Measurements from ENCODE around the gene RAI14. TPM values are rescaled to one million over a fixed set of nuclear protein-coding genes. Genes with fewer than 3 reads are reported as not detected.

RAI14 gene
- total RNA-seq, 1 donor from 2014 or later: 307 TPM

DNA sequence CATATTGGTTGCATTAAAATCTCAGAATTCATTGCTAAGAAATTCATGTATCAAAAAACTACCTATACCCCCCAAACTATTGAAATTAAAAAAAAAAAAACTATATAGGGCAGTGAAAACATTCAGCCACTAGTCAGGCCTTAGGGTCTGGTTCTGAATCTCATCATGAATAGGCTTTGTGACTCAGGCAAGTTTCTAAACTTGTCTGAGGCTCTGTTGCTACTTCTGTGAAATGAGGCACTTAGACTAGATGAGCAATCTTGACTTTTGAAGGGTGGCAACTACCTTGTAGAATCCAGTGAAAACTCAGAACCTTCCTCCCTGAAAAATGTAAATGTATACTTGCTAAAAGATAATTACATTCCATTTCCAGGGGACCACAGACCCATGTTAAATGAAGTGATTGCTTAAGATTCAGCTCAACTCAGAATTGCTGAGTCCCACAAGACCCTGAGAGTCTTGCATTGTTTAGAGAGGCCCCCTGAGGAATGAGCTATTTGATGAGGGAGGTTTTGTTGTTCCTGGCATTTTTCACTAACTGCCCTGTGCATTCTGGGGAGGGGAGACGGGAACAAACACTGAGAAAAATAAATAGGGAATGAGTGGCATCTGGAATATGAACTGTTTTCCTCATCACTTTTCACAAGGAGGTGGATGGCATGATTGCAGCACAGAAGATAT, 29.5 kb downstream of the RAI14 start:
- H3K27ac ChIP-seq (ENCODE audit: low read depth, low read length): peak overlapping the region; percentile 99
- H3K4me1 Mint-ChIP-seq (ENCODE audit: low read depth, unreplicated experiment): peaks cover 71% of the 10 kb centered on the region

DNA sequence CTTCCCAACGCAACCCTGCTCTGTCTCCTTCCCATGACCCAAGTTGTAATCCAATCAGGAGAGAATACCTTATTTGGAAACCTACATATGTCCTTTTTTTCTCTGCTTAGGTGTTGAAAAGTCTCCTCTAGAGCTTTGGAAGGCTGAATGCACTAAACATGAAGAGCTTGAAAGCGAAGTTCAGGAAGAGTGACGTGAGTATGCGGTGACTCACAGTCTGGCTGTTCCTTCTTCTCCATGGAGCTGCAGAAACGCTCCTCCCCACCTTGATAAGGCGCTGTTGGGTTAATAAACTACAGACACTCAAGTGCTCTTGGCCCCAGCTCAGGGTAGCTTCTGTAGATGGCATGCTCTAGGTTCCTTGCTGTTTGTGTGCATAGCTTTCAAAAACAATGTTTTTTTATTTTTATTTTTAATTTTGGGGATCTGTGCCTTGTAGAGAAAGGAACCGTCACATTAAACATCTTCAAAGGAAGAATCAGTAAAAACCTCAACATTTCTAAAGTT, 30.7 kb downstream of the RAI14 start:
- peak; percentile 96 for FAIRE-seq

More for the DNA sequence above, 29.5 kb downstream of the RAI14 start:
- Histone ChIP-seq H2AFZ (ENCODE audit: low read depth, low read length) (no peak overlapping the region), H3K27me3 (ENCODE audit: insufficient read depth, low read length) (no peaks in the 10 kb centered on the region), H4K20me1 (ENCODE audit: insufficient read depth, low read length) (peaks cover 15% of the 10 kb centered on the region), H3K4me3 (ENCODE audit: insufficient read depth, low read depth, low read length) (peak overlapping the region; percentile 7), H3K36me3 (ENCODE audit: insufficient read depth, low read length) (peaks cover 25% of the 10 kb centered on the region), H3K4me1 (ENCODE audit: insufficient read depth, low read length) (peaks cover 62% of the 10 kb centered on the region), H3K79me2 (ENCODE audit: insufficient read depth, low read length) (peaks cover 94% of the 10 kb centered on the region), H3K9ac (ENCODE audit: low read length) (peak overlapping the region; percentile 75), H3K9me3 (ENCODE audit: insufficient read depth, low read depth, low read length) (no peaks in the 10 kb centered on the region), H3K4me2 (ENCODE audit: low read length) (peak overlapping the region; percentile 80)
- Mint-ChIP-seq H3K27me3 (ENCODE audit: low read depth, unreplicated experiment) (no peaks in the 10 kb centered on the region), H3K27ac (ENCODE audit: unreplicated experiment) (peak overlapping the region; percentile 93), H3K9me3 (ENCODE audit: unreplicated experiment) (no peaks in the 10 kb centered on the region), H3K36me3 (ENCODE audit: low read depth, unreplicated experiment) (peaks cover 14% of the 10 kb centered on the region), H3K4me3 (ENCODE audit: unreplicated experiment) (peak overlapping the region; percentile 69)
- peak; percentile 77 for DNase-seq (ENCODE audit: low read depth)
- TF ChIP-seq, protein P1, sequence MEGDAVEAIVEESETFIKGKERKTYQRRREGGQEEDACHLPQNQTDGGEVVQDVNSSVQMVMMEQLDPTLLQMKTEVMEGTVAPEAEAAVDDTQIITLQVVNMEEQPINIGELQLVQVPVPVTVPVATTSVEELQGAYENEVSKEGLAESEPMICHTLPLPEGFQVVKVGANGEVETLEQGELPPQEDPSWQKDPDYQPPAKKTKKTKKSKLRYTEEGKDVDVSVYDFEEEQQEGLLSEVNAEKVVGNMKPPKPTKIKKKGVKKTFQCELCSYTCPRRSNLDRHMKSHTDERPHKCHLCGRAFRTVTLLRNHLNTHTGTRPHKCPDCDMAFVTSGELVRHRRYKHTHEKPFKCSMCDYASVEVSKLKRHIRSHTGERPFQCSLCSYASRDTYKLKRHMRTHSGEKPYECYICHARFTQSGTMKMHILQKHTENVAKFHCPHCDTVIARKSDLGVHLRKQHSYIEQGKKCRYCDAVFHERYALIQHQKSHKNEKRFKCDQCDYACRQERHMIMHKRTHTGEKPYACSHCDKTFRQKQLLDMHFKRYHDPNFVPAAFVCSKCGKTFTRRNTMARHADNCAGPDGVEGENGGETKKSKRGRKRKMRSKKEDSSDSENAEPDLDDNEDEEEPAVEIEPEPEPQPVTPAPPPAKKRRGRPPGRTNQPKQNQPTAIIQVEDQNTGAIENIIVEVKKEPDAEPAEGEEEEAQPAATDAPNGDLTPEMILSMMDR (IDR thresholded peaks at IDR 0.05; ENCODE audit: insufficient read depth, low read depth, low read length): no peak
- TF ChIP-seq EZH2 (IDR thresholded peaks at IDR 0.05; ENCODE audit: insufficient read depth, low read length): no peak
- peak; percentile 87 for FAIRE-seq

More for the DNA sequence above, 30.7 kb downstream of the RAI14 start:
- Mint-ChIP-seq H3K27me3 (ENCODE audit: low read depth, unreplicated experiment) (no peaks in the 10 kb centered on the region), H3K27ac (ENCODE audit: unreplicated experiment) (peak overlapping the region; percentile 92), H3K4me1 (ENCODE audit: low read depth, unreplicated experiment) (peaks cover 69% of the 10 kb centered on the region), H3K36me3 (ENCODE audit: low read depth, unreplicated experiment) (peaks cover 18% of the 10 kb centered on the region), H3K4me3 (ENCODE audit: unreplicated experiment) (peak overlapping the region; percentile 48), H3K9me3 (ENCODE audit: unreplicated experiment) (no peaks in the 10 kb centered on the region)
- no peaks in the 10 kb centered on the region for H3K27me3 ChIP-seq (ENCODE audit: insufficient read depth, low read length)
- no peak overlapping the region for H2AFZ ChIP-seq (ENCODE audit: low read depth, low read length)
- no peaks in the 10 kb centered on the region for H3K9me3 ChIP-seq (ENCODE audit: insufficient read depth, low read depth, low read length)
- H3K9ac ChIP-seq (ENCODE audit: low read length): peak overlapping the region; percentile 75
- H3K4me1 ChIP-seq (ENCODE audit: insufficient read depth, low read length): peaks cover 66% of the 10 kb centered on the region
- TF ChIP-seq, protein P1 (IDR thresholded peaks at IDR 0.05; ENCODE audit: insufficient read depth, low read depth, low read length): peak; percentile 9
- no peak for TF ChIP-seq EZH2 (IDR thresholded peaks at IDR 0.05; ENCODE audit: insufficient read depth, low read length)
- peak; percentile 100 for DNase-seq (ENCODE audit: low read depth)
- H3K4me2 ChIP-seq (ENCODE audit: low read length): peak overlapping the region; percentile 80
- peaks cover 28% of the 10 kb centered on the region for H3K36me3 ChIP-seq (ENCODE audit: insufficient read depth, low read length)
- peaks cover 11% of the 10 kb centered on the region for H4K20me1 ChIP-seq (ENCODE audit: insufficient read depth, low read length)
- peak overlapping the region; percentile 38 for H3K4me3 ChIP-seq (ENCODE audit: insufficient read depth, low read depth, low read length)
- peak overlapping the region; percentile 99 for H3K27ac ChIP-seq (ENCODE audit: low read depth, low read length)
- H3K79me2 ChIP-seq (ENCODE audit: insufficient read depth, low read length): peaks cover 94% of the 10 kb centered on the region

Data from astrocyte (in vitro differentiated cells and primary cell).